Calu3 (cell line): ENCODE results near the gene KDSR. TPM values are rescaled to one million over a fixed set of nuclear protein-coding genes. Genes with fewer than 3 reads are reported as not detected.

Source experiments
- BruUV-seq: library from RNA; stranded (reverse); fragments of 400-500 nt; replicated peaks from 2 replicates; lab custom pipeline; 2021; lab: Mats Ljungman, UMichigan
- CTCF ChIA-PET: fragments of 300-600 bp; sonication (Branson Sonifier 250); formaldehyde crosslinking; loops from one replicate; lab custom pipeline; 2022; ENCODE audit warnings: antibody characterized with exemption; lab: Charles Lee
- DNase-seq: peaks from one replicate; pipeline ENCODE4 v3.0.0; 2022
- H3K27ac Mint-ChIP-seq: one replicate; pipeline ENCODE4 v1.8.0; 2022; ENCODE audit warnings: mixed read lengths; ENCODE audit not compliant: unreplicated experiment
- H3K27me3 Mint-ChIP-seq: one replicate; pipeline ENCODE4 v1.8.0; 2022; ENCODE audit warnings: mixed read lengths; ENCODE audit not compliant: unreplicated experiment
- H3K36me3 Mint-ChIP-seq: one replicate; pipeline ENCODE4 v1.8.0; 2022; ENCODE audit warnings: mild to moderate bottlenecking, moderate library complexity, mixed read lengths; ENCODE audit not compliant: insufficient read depth, unreplicated experiment
- H3K4me1 Mint-ChIP-seq: one replicate; pipeline ENCODE4 v1.8.0; 2022; ENCODE audit warnings: mild to moderate bottlenecking, low read depth, mixed read lengths; ENCODE audit not compliant: unreplicated experiment
- H3K4me3 Mint-ChIP-seq: one replicate; pipeline ENCODE4 v1.8.0; 2022; ENCODE audit warnings: mild to moderate bottlenecking, low read depth, moderate library complexity, mixed read lengths; ENCODE audit not compliant: unreplicated experiment
- H3K9me3 Mint-ChIP-seq: one replicate; pipeline ENCODE4 v1.8.0; 2022; ENCODE audit warnings: low read depth, mixed read lengths; ENCODE audit not compliant: unreplicated experiment
- CTCF ChIP-seq: fragments of 200-600 bp; IDR thresholded peaks from one replicate; pipeline ENCODE4 v1.8.0; 2022; ENCODE audit warnings: antibody characterized with exemption; ENCODE audit not compliant: unreplicated experiment
- intact Hi-C: fragments of 100-400 bp; cut with micrococcal nuclease; formaldehyde crosslinking; loops from one replicate; pipeline ENCODE4 v1.10.0; 2022; ENCODE audit not compliant: unreplicated experiment
- total RNA-seq: library from RNA; stranded (reverse); gene quantifications from 2 replicates; pipeline ENCODE4 v1.2.3, GENCODE V29; 2022

KDSR gene
- total RNA-seq, 1 experiment from 2014 or later: 53.3 TPM

GRCh38 chr18:63303547-63303946 is 63.5 kb downstream of the KDSR start:
- H3K27me3 Mint-ChIP-seq: no peaks in the 10 kb centered on the region
- CTCF ChIA-PET: no interaction called here
- H3K9me3 Mint-ChIP-seq: no peaks in the 10 kb centered on the region
- no peak for TF ChIP-seq CTCF
- no peak for DNase-seq
- H3K36me3 Mint-ChIP-seq: no peaks in the 10 kb centered on the region
- intact Hi-C loops: no loop called here
- no peak overlapping the region for H3K4me3 Mint-ChIP-seq
- no peak overlapping the region for H3K27ac Mint-ChIP-seq
- H3K4me1 Mint-ChIP-seq: peaks cover 36% of the 10 kb centered on the region
- no TSS peak for BruUV-seq

DNA sequence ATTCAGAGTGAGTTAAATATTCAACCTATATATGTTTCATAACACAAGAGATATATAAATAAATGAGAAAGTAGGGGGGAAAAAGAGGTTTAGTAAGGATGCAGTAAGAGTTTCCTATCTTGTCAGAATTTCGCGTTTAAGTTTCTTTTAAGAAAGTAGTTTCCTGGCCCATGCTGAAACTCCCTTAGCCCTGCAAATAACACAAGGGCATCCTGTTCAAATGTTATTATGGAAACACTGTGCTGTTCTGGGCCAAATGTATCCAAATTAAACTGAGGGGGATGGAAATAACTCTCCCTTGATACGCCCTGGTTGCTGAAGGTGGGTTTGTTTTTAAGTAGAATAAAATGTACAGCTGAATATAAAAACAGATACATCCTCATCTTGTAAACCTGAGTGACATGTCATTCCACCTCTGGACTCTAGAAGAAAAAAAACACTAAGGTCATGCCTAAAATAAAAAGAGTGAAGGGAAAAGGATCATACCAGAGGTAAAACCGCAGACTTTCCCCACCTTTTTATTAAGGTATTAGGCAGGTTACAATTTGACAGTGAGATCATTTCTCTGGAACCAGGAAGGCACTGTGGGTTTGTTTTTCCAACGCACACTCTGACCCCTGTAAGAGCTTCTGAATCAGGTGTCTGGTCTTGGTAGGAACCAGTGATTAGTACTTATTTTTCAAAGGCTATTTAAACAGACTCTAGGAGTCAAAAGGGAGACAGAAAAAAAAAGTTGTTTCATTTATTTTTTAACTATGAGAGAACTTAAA is 64.2 kb downstream of the KDSR start:
- H3K27ac Mint-ChIP-seq: no peak overlapping the region
- H3K9me3 Mint-ChIP-seq: no peaks in the 10 kb centered on the region
- H3K4me1 Mint-ChIP-seq: peaks cover 35% of the 10 kb centered on the region
- intact Hi-C loops: no loop called here
- no peaks in the 10 kb centered on the region for H3K27me3 Mint-ChIP-seq
- no peak for DNase-seq
- CTCF ChIA-PET: no interaction called here
- no peak for TF ChIP-seq CTCF
- H3K36me3 Mint-ChIP-seq: no peaks in the 10 kb centered on the region
- BruUV-seq: no TSS peak
- H3K4me3 Mint-ChIP-seq: no peak overlapping the region

DNA sequence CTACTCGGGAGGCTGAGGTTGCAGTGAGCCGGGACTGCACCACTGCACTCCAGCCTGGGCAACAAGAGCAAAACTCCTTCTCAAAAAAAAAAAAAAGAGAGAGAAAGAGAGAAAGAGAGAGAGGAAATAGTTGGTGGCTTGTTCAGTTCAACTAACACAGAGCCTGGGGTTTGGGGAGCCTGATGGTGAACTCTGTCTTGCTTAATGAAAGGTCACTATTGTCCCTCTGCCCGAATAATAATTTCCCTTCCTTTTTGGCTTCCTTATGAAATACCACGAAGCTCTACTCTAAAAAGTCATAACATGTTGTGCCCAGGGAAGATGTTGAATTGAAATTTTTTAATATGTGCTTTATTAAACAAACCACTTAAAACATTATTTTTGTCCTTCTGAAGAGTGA is 64.8 kb downstream of the KDSR start:
- no peak overlapping the region for H3K27ac Mint-ChIP-seq
- no peaks in the 10 kb centered on the region for H3K27me3 Mint-ChIP-seq
- no TSS peak for BruUV-seq
- no peak overlapping the region for H3K4me3 Mint-ChIP-seq
- H3K36me3 Mint-ChIP-seq: no peaks in the 10 kb centered on the region
- H3K4me1 Mint-ChIP-seq: peaks cover 29% of the 10 kb centered on the region
- no peak for DNase-seq
- TF ChIP-seq CTCF: no peak
- H3K9me3 Mint-ChIP-seq: no peaks in the 10 kb centered on the region
- intact Hi-C loops: no loop called here
- CTCF ChIA-PET: interaction anchor here (0.7 kb wide), 1 partner anchor 287 kb away, joined by 4 read pairs; no protein-coding TSS in a partner anchor

DNA sequence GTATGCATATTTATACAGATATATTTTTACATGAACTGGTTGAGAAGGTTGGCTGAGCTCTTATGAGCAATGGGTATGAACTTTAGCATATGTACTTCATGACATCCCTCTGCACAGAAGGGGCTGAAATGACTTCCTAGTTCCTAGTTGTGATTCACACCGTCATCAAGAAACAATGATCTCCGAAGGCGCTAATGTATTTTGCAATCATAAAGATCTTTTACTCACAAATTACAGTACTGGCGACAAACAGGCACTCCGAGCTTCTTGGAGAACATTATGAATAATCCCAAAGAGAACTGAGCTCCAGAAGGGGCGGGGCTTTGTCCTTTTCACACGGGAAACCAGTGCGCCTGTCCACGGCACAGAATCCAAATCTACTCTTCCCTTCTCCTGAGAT is 65.6 kb downstream of the KDSR start:
- intact Hi-C loops: no loop called here
- Mint-ChIP-seq H3K4me1 (peaks cover 22% of the 10 kb centered on the region), H3K4me3 (no peak overlapping the region), H3K27me3 (no peaks in the 10 kb centered on the region), H3K9me3 (no peaks in the 10 kb centered on the region), H3K27ac (no peak overlapping the region), H3K36me3 (no peaks in the 10 kb centered on the region)
- no peak for DNase-seq
- BruUV-seq: no TSS peak
- no peak for TF ChIP-seq CTCF
- CTCF ChIA-PET: interaction anchor here (0.7 kb wide), 1 partner anchor 287 kb away, joined by 4 read pairs; no protein-coding TSS in a partner anchor
